GM19467 (cell line): ENCODE results near the gene ZDHHC14.
"Not testable (repeated sequence)": the region's sequence is repeated elsewhere in the genome, so short reads cannot be mapped to it uniquely, and the experiment has no call there.

Experiments
- ATAC-seq: cut with Tn5 transposase; IDR thresholded peaks from one replicate; pipeline ENCODE4 v1.9.1; 2021; ENCODE audit warnings: mild to moderate bottlenecking, moderate library complexity; ENCODE audit not compliant: unreplicated experiment

The ZDHHC14 gene

GRCh38 chr6:157380779-157381561 is at the start of gene ZDHHC14:
TSS of gene ZDHHC14 (plus strand) at chr6:157381190.
- ATAC-seq: peak; percentile 65

- ATAC-seq: no peak
Measured at GRCh38 chr6:157332813-157333212, 48.2 kb upstream of the ZDHHC14 start.

GRCh38 chr6:157333537-157333936 is 47.5 kb upstream of the ZDHHC14 start:
- no peak for ATAC-seq

GRCh38 chr6:157333956-157334355 is 47.0 kb upstream of the ZDHHC14 start:
- ATAC-seq: no peak

- ATAC-seq: no peak
Measured at GRCh38 chr6:157335829-157336228, 45.2 kb upstream of the ZDHHC14 start.

- not testable (repeated sequence) for ATAC-seq
Measured at GRCh38 chr6:157337276-157337675, 43.7 kb upstream of the ZDHHC14 start.

GRCh38 chr6:157337751-157338150 is 43.2 kb upstream of the ZDHHC14 start:
- ATAC-seq: no peak

GRCh38 chr6:157339432-157339831 is 41.6 kb upstream of the ZDHHC14 start:
- ATAC-seq: no peak

- ATAC-seq: no peak
Measured at GRCh38 chr6:157343732-157344131, 37.3 kb upstream of the ZDHHC14 start.

- no peak for ATAC-seq
Measured at GRCh38 chr6:157346373-157346772, 34.6 kb upstream of the ZDHHC14 start.

- ATAC-seq: no peak
Measured at GRCh38 chr6:157358287-157358686, 22.7 kb upstream of the ZDHHC14 start.

GRCh38 chr6:157361886-157362285 is 19.1 kb upstream of the ZDHHC14 start:
- ATAC-seq: no peak

- ATAC-seq: no peak
Measured at GRCh38 chr6:157364705-157365104, 16.3 kb upstream of the ZDHHC14 start.

- ATAC-seq: no peak
Measured at GRCh38 chr6:157366648-157367047, 14.3 kb upstream of the ZDHHC14 start.

GRCh38 chr6:157368359-157369049 is 12.5 kb upstream of the ZDHHC14 start:
- ATAC-seq: no peak

GRCh38 chr6:157370755-157371154 is 10.2 kb upstream of the ZDHHC14 start:
- no peak for ATAC-seq

- no peak for ATAC-seq
Measured at GRCh38 chr6:157372501-157373280, 8.3 kb upstream of the ZDHHC14 start.

- ATAC-seq: no peak
Measured at GRCh38 chr6:157374889-157375443, 6.0 kb upstream of the ZDHHC14 start.

GRCh38 chr6:157376241-157376640 is 4.7 kb upstream of the ZDHHC14 start:
- no peak for ATAC-seq

GRCh38 chr6:157376706-157377230 is 4.2 kb upstream of the ZDHHC14 start:
- ATAC-seq: no peak
